Stimulated activated CD4-positive, alpha-beta T cell treated with anti-CD3 and anti-CD28 coated beads, TNF-alpha, amount 100 ng/mL, for 48 hours (primary cell): ENCODE measurements around the gene DIRAS3.
"Not testable (repeated sequence)": the region's sequence is repeated elsewhere in the genome, so short reads cannot be mapped to it uniquely, and the experiment has no call there.

ENCODE experiments used
- DNase-seq, 3 donors: peaks; one replicate each; pipeline ENCODE4 v3.0.0-alpha.2; 2020; ENCODE audit warnings: low read depth in 3 of 3

The DIRAS3 gene, protein sequence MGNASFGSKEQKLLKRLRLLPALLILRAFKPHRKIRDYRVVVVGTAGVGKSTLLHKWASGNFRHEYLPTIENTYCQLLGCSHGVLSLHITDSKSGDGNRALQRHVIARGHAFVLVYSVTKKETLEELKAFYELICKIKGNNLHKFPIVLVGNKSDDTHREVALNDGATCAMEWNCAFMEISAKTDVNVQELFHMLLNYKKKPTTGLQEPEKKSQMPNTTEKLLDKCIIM

DNA sequence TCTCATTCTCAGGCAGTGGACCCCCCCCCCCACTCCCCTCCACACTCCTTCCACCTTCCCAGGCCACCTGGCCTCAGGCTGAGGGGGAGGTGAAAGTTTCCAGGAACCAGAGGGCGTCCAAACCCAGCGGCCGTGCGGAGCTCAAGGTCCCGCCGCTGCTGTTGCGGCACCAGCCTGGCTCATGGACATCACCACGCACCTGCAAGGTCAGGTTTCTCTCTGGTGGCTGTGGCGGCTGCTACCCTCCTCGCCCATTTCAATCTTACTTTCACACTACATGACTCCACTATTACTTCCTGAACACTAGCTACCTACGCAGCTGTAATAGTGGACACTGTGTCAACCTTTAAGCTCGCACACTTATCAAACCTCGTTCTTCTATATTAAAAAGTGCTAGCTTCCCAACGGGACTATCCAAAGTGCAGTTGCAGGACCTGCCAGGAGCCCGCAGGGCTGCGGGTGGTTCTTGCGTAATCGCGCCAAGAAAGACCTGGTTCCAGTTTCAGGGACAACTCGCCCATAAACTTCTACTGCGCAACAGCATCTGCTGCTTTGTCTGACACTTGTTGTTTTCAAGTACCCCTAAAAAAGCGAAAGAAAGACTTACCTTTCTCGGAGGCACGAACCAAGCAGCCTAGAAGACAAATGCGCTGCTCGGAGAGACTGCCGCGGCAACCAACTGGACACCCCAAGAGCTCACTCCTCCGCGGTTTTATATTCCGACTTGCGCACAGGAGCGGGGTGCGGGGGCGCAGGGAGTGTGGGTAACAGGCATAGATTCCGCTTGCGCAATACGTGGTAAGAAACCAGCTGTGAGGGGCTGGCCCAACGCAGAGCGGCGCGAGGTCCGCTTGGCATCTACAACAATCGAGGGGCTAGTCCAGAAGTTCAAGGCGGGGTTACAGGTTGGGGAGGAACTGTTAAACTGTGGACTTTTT, at the start of gene DIRAS3:
Gene DIRAS3 (minus strand): TSS at position 687 of the 938 bp plus-strand sequence. CDS start 3,330 bp downstream, outside the sequence.
- peak in 1 of 3 donors; percentile 1 for DNase-seq

DNA sequence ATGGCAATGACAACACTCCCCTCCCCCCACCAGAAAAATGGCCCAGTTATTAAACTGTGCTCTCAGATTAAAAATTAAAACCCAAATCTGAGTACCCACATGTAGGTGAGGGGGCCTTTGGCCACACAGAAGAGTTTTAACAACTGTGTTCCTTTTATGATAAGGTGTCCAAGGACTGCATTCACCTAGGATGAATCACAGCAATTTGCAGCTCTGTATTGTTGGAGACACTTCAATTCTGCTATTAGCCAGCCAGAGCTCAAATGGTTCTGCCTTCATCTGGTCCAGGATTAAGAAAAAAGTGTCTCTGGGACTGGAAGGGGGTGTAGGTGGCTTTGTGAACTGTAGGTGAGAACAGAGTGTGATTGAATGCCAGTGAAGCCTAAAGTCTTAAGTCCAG, 43.3 kb upstream of the DIRAS3 start:
- no peak for DNase-seq

DNA sequence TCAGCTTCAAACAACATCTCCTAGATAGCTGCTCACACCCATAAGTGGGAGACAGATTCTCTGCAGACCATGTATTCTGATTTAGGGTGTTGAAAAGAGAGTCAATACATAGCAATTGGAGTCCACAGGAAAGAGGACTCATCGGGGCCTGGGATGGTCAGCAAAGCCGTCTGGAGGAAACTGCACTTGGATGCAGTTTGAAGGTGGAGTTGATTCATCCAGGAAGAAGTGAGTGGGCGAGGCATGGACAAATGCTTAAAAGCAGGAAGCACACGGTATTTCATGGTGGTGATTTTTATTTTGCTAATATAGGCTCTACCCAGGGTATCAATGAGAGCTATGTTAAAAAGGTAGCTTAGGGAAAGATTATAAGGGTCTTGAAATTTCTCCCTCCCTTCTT, 36.8 kb upstream of the DIRAS3 start:
- no peak for DNase-seq

DNA sequence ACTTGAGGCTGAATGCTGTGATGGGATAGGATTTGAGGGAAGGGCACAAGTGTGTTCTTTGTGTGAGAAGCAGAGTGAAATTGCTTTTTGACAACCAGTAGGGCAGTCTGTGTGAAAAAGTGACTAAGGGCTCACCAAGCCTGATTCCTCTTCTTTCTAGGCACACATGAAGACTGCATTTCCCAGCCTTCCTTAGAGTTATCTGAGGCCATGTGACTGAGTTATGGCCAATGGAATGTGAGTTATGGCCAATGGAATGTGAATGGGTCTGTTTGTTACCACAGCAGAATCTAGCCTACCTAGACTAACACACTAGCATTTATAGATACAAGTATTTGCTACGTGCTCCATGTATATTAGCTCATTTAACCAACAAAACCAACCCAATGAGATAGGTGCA, 35.3 kb upstream of the DIRAS3 start:
- no peak for DNase-seq

DNA sequence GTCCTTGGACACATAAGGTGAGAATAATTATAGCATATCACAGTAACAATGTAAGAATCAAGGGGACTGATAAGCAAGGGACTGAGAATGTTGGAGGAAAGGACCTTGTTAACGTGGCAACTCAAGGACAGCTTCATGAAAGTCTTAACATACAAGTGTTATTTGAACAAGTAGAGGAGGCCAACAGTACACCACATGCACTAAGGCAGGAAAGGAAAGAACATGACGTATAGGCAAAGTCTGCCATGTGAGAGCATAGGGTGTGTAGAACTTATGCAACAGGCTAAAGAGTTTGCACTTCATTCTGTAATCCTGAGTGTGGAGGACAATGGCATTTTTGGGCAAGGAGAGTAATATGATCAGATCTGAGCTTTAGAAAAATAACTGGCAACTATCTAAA, 33.3 kb upstream of the DIRAS3 start:
- no peak for DNase-seq

DNA sequence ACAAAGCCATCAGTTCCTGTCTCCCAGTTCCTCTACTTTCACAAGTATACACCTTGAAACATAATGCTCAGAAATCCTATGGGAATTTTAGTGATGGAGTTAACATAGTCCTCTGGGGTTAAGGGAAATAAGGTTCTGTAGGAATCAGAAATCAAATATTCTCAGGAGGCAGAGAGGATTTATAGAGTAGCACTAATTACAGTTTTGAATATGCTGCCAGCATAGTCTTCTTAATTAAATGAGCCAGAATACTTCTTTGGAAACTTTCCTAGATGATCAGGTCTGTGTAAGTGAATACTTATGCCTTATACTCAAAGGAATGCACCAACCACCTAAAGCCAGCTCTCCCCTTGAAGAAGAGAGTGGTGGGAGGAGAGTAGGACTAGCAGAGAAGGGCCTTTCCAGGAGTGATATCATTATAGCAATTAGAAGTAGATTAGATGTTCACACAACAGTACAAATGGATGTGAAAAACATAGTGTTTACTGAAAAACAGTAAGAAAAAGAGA, 31.4 kb upstream of the DIRAS3 start:
- DNase-seq: no peak

DNA sequence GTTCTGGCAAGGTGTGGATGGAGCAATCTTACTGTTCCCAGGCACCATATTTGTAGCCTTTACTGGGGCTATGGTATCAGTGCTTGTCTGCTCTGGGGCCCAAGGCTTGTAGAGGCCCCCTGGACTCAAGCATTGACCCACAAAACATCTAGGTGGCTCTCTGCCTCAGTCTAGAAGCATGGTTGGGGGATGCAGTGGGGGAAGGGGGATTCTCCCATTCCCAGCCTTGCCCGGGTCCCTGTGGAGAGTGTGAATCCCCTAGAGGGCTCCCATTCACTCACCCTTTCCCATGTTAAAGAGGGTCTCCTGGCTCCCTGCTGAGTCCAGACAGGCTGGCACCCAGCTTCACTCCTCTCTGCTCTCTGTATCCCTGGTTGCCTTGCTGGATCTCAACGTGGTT, 28.2 kb upstream of the DIRAS3 start:
- no peak for DNase-seq

DNA sequence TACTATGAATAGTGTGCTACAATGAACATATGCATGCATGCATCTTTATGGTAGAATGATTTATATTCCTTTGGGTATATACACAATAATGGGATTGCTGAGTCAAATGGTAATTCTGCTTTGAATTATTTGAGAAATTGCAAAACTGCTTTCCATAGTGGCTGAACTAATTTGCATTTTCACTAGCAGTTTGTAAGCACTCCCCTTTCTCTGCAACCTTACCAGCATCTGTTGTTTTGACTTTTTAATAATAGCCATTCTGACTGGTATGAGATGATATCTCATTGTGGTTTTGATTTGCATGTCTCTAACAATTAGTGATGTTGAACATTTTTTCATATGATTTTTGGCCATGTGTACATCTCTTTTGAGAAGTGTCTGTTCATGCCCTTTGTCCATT, 24.0 kb upstream of the DIRAS3 start:
- no peak for DNase-seq

DNA sequence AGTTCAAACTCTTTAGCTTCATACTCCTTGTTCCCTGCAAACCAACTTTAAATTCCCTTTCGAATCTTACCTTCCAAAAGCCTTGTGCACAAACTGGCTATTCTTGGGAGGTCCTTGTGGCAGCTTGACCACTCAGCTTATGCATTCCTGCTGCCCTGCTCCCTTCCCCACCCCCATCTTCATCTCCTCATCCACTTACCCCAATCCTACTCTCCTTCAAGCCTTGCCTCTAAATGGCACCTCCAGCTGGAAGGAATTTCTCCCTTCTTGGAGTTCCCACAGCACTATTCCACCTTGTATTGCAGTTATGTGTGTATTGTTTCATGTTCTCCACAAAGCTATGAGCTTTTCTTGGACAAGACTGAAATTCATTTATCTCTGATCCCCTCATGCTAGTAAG, 15.3 kb upstream of the DIRAS3 start:
- DNase-seq: no peak

DNA sequence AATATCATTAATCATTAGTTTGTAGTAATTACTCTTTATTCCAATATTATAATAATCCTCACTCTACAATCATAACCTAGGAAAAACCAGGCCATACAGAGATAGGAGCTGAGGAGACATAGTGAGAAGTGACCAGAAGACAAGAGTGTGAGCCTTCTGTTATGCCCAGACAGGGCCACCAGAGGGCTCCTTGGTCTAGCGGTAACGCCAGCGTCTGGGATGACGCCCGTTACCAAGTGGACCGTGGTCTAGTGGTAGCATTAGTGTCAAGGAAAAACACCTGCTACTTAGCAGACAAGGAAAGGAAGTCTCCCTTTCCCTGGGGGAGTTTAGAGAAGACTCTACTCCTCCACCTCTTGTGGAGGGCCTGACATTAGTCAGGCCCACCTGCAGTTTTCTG, 7.6 kb upstream of the DIRAS3 start:
- not testable (repeated sequence) for DNase-seq

DNA sequence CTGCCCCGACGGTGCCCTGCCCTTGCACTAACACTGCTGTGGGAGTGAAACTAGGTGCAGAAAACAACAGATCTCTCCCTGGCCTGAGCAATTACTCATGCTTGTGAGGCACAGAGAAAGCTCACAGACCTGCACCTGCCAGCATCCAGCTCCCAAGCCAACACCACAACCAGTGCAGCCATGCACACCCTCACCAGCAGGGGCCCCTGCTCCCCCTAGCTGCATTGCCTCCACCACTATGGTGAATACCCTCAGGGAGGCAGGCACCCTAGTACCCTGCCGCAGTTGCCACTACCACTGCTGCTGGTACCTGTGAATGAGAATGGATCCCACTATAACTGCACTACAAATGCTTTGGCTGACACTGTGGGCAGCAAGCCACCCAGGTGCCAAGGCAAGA, 7.1 kb upstream of the DIRAS3 start:
- no peak for DNase-seq

DNA sequence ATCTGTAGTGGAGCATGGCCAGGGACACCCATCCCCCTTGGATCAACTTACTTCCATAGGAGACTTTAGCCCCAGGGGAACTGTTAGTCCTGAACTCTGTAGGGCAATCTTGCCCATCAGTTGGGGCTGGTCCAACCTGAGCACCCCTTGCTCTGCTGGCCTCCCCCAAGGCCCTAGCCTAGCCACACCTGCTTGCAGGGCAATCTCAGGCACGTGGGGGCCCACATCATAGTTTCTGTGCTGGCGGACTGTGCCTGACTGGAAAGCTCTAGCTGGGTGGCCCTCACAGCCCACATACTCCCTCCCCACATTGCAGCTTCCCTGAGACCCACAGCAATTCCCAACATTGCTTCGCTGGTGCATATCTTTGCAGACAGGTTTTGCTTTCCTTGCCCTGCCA, 6.6 kb upstream of the DIRAS3 start:
- DNase-seq: no peak

DNA sequence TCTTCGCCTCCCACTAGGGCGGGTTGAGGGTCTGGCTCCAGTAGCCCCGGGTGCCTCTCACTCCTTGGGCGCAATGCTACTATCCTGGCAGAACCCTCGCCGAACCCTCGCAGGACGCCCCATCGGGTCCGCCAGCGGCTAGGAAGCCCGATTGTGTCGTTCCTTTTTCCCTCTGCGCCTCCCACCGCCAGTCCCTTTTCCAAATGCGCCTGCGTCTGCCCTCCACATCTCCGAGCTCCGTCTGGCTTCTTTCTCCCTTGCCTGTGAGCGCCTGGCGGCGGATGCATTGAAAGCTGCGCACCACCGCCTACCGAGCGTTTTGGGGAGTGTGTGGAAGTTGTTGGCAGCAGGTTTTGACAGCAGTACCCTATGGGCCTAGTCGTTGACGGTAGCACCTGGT, 1.0 kb upstream of the DIRAS3 start:
- DNase-seq: no peak

DNA sequence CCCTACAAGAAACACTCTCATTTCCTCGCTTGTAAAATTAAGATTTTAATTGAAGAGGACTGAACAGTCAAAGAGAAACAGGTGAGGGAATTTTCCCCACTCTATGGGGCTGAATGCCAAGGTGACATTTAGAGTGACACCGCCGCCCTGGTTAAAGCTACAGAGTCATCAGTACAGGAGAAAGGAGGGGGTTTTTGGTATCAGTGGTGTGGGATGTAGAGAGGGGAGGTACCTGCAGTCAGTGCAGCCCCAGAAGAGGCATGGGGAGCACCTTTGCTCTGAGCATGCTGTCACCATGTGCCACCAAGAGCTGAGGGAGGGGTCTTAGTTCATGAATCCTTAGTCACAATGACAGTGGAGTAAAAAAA, 2.8 kb downstream of the DIRAS3 start:
- no peak for DNase-seq

DNA sequence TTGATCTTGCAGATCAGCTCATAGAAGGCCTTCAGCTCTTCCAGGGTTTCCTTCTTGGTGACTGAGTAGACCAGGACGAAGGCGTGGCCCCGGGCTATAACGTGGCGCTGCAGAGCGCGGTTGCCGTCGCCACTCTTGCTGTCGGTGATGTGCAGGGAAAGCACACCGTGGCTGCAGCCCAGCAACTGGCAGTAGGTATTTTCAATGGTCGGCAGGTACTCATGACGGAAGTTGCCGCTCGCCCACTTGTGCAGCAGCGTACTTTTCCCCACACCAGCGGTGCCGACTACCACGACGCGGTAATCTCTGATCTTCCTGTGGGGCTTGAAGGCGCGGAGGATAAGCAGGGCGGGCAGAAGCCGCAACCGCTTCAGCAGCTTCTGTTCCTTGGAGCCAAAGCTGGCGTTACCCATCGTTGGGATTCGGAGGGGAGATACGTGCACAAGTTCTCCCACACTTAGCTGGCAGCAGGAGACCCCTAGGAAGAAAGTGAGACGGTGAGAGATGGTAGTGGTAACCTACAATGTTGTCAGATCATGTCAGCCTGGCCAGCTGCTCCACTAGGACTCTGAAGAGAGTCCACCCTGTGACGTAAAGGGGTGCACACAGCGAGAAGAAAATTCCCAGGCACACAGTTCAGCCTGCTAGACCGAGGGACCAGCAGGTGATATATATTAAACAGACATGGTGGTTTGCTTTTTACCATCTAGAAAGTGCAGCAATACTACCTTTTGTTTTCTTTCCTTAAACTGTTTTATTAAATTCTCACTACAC, 3.4 kb downstream of the DIRAS3 start:
- no peak for DNase-seq

DNA sequence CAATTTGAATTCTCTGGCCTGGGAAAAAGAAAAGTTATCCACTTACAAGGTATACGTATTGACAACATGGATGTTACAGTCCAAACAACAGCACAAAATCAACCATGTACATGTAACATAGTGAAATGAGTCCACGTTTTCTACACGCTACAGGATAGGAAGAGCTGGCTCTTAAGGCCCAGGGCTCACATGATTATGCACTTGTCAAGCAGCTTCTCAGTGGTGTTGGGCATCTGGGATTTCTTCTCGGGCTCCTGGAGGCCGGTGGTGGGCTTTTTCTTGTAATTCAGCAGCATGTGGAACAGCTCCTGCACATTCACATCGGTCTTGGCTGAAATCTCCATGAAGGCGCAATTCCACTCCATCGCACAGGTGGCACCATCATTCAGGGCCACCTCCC, 4.0 kb downstream of the DIRAS3 start:
- no peak for DNase-seq

DNA sequence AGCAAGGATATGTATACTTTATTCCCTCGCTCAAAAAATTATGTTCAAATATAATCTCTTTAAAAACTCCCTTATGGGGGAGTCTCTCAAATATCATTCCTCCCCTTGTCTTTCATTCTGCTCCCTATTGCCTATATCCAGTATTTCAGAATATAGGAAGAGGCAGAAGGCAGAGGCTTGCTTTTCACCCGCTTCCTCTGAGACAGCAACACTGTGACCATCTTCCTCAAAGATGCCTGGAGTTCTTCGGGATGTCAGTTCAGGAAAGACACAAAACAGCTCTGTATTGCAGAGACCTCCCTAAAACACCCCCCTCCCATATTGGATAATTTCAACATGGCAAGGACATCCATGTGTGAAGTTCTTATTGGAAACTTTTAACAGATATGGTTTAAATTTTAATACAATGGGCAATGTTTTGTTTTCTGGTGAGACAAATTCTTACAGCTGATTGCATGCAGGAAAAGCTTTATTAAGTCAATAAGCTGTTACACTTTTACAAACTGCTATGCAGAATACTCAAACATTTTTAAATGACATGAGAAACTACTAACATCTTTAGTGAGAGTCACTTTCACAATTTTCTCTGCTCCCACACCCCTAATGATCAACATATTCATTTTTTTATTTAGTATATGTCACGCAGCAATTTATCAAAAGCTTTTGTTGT, 4.8 kb downstream of the DIRAS3 start:
- DNase-seq: no peak

DNA sequence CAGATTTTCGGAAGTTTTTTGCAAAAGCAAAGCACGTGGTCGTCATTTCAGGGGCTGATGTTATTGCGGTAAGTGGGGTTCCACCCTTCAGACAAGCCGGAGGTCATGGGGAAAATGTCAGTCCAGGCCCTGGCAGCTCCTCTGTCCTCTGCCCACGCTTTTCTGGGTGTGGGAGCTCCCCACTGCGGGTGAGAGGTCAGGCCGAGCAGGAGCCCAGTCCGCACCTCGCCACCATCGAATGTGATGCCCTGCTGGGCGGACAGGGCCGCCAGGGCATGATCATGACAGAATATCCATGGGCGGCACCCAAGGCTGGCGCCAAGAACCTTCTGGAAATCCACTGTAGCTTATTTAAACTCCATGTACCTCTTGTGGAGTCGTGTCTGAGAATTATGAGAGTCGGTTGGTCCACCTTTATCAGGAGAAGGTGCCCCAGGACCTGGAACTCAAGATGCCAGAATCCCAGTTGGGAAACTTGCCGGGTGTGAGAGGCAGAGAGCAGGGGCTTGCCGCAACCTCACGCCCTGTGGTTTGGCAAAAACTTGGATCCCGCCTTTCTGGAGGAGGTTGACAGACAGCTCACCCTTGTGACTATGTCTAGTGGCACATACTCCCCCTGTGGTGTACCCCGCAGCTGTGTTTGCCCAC, 6.9 kb downstream of the DIRAS3 start:
- no peak for DNase-seq

DNA sequence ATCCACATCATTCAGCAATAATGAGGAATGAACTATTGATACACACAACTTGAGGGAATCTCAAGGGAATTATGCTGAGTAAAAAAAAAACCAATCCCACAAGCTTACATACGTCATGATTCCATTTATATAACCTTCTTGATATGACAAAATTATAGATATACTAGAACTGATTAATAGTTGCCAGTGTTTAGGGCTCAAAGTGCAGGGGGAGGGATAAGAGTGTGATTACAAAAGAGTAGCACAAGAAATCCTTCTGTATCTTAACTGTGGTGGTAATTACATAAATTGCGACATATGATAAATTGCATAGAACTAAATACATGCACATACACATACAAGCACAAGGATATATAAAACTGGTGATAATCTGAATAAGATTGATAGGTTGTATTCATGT, 13.5 kb downstream of the DIRAS3 start:
- no peak for DNase-seq

DNA sequence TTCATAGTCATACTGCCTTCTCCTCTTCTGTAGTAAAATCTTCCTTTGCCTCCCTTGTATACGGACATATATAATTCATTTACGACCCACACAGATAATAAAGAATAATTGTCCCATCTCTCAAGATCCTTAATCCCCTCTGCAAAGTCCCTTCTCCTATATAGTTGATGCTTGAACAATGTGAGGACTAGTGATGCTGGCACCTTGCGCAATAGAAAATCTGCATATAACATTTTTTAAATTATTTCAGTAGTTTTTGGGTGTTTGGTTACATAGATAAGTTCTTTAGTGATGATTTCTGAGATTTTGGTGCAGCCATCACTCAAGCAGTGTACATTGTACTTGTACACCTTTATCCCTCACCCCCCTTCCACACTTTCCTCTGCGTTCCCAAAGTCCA, 21.0 kb downstream of the DIRAS3 start:
- DNase-seq: no peak

DNA sequence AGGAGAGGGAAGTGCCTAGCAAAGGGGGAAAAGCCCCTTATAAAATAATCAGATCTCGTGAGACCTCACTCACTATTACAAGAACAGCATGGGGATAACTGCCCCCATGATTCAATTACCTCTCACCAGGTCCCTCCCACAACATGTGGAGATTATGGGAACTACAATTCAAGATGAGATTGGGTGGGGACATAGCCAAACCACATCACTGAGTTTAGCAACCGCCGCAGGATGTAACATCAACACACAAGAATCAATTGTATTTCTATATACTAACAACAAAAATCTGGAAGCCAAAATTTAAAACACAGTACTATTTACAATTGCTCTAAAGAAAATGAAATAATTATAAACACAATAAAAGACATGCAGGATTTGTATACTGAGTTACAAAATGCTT, 21.9 kb downstream of the DIRAS3 start:
- no peak for DNase-seq
